ENCODE data around the gene TFAP2E.
"Not testable (repeated sequence)": the region's sequence is repeated elsewhere in the genome, so short reads cannot be mapped to it uniquely, and the experiment has no call there.

The TFAP2E gene

DNA sequence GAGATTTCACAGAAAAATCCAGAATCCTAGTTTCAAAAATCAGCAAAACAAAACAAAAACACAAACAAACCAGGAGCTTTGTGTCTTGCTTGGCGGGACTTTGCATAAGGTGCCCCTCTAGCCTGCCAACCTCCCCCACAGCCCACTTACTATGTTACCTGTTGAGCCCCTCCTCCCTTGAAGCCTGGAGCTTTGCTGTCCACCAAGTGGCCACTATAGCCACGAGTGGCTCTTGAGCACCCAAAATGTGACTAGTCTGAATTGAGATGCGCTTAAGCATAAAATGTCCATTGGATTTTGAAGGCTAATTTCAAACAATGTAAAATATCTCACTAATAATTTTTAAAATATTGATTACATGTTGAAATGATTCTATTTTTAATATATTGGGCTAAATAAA, 12.2 kb downstream of the TFAP2E start:
- no peak for DNase-seq (ENCODE audit: low read depth)
- TF ChIP-seq, protein P1, sequence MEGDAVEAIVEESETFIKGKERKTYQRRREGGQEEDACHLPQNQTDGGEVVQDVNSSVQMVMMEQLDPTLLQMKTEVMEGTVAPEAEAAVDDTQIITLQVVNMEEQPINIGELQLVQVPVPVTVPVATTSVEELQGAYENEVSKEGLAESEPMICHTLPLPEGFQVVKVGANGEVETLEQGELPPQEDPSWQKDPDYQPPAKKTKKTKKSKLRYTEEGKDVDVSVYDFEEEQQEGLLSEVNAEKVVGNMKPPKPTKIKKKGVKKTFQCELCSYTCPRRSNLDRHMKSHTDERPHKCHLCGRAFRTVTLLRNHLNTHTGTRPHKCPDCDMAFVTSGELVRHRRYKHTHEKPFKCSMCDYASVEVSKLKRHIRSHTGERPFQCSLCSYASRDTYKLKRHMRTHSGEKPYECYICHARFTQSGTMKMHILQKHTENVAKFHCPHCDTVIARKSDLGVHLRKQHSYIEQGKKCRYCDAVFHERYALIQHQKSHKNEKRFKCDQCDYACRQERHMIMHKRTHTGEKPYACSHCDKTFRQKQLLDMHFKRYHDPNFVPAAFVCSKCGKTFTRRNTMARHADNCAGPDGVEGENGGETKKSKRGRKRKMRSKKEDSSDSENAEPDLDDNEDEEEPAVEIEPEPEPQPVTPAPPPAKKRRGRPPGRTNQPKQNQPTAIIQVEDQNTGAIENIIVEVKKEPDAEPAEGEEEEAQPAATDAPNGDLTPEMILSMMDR (conservative IDR thresholded peaks at IDR 0.05; ENCODE audit: low read length): no peak
- H3K4me3 ChIP-seq (ENCODE audit: low read length): no peak overlapping the region

DNA sequence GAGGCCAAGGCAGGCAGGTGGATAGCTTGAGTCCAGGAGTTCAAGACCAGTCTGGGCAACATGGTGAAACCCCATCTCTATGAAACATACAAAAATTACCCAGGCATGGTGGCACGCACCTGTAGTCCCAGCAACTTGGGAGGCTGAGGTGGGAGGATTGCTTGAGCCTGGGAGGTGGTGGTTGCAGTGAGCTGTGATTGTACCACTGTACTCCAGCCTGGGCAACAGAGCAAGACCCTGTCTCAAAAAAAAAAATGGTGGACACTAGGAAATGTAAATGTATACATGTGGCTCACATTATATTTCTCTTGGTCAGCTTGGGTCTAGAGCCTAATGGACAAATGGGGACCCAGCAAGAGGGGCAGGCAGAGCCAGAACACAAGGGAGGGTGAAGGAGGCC, 12.7 kb downstream of the TFAP2E start:
- H3K4me3 ChIP-seq (ENCODE audit: low read length): not testable (repeated sequence)

DNA sequence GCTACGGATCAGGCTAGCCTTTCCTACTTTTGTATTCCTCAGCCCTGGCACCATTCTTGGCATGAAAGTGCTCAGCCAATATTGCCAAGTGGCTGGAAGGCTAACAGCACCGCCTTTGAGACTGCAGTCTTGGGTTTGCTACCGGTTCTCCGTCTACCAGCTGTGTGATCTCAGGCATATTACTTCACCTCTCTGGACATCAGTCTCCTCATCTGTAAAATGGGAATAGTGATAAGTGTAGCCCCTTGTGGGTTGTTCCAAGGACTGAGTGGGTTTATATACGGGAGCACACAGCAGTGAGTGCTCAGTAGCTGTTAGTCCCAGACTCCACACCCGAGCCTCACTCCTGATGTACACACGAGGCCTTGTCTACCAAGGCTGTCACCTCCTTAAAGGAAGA, 13.7 kb downstream of the TFAP2E start:
- no peak for DNase-seq (ENCODE audit: low read depth)
- no peak overlapping the region for H3K4me3 ChIP-seq (ENCODE audit: low read length)
- TF ChIP-seq, protein P1 (conservative IDR thresholded peaks at IDR 0.05; ENCODE audit: low read length): no peak

More for the DNA sequence above, 12.7 kb downstream of the TFAP2E start:
- not testable (repeated sequence) for DNase-seq (ENCODE audit: low read depth)

DNA sequence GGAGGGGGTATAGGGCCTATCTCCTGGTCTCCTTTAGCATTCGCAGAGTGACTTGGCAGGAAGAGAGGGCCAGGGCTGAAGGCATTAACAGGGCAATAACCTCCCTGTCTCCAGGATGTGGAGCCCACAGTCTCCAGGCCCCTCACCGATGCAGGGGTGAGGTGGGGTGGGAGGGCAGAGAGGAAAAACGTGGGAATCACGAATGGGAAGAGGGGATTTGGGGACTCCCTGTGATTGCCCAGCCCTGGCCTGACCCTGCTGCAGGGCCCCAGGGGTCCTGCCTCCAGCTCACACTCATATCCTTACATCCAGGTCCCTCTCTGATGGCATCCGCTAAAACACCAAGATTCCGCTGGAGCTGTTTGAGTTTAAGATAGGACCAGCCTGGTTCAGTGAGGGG, 14.6 kb downstream of the TFAP2E start:
- DNase-seq (ENCODE audit: low read depth): no peak
- TF ChIP-seq, protein P1 (conservative IDR thresholded peaks at IDR 0.05; ENCODE audit: low read length): no peak
- H3K4me3 ChIP-seq (ENCODE audit: low read length): no peak overlapping the region

DNA sequence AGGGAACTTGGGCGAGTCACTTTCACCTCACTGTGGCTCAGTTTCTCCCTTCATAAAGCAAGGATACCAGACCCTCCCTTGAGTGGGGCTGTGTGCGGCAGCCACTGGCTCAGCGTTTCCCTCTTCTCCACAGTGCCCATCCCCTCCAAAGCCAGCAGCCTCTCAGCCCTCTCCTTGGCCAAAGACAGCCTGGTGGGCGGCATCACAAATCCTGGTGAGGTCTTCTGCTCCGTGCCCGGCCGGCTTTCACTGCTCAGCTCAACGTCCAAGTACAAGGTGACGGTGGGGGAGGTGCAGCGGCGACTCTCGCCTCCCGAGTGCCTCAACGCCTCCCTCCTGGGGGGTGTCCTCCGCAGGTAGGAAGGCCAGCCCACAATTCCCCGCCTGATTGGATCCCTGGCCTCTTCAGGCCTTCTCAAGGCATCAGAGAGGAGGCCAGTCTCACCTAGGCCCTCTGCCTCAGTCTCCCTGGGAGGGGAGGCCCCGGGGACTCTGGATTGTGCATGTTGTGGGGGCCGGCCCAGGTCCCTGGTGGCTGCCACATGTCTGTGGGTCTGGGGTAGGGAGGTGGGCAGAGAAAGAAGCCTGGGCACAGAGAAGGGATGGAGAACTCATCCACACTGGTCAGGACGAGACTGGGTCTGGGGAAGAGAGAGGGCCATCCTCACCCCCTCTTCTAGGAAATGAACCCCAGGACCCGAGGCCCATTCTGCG, 15.2 kb downstream of the TFAP2E start:
- TF ChIP-seq, protein P1 (conservative IDR thresholded peaks at IDR 0.05; ENCODE audit: low read length): no peak
- no peak overlapping the region for H3K4me3 ChIP-seq (ENCODE audit: low read length)
- no peak for DNase-seq (ENCODE audit: low read depth)

DNA sequence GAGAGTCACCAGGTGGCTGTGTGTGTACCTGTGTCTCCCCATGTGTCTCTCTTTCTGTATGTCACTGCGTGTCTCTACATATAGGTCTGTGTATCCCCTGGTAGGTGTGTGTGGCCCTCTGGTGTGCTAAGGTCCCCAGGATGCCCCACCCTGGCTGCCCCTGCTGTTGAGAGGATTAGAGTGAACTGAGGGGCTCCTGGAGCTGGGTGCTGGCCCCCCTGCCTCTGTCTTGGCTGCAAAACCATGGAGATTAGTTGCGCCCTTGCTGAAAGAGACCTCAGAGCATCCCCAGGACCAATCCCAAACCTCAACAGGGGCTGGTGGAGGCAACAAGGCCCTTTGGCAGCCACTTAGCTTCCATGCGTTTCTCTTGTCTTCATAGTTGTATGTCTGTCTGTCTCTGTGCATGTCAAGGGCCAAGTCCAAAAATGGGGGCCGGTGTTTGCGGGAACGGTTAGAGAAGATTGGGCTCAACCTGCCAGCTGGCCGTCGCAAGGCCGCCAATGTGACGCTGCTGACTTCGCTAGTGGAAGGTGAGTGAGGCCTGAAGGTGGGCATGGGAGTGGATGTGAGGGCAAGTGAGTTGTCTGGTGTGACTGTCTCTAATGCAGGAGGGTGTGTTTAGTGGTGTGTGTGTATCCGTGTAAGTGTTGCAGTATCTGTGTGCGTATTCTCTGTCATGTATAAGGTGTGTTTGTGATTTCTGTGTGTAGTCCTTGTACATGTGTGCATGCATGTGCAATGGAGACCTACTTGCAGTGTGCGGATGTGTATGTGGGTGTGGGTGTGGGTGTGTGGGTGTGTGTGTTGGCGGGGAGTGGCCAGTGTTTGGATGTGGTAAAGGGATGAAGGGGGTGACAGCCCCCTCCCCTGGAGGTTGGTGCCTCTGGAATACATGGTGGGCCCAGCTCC, 16.7 kb downstream of the TFAP2E start:
- H3K4me3 ChIP-seq (ENCODE audit: low read length): no peak overlapping the region
- TF ChIP-seq, protein P1 (conservative IDR thresholded peaks at IDR 0.05; ENCODE audit: low read length): no peak
- DNase-seq (ENCODE audit: low read depth): no peak

DNA sequence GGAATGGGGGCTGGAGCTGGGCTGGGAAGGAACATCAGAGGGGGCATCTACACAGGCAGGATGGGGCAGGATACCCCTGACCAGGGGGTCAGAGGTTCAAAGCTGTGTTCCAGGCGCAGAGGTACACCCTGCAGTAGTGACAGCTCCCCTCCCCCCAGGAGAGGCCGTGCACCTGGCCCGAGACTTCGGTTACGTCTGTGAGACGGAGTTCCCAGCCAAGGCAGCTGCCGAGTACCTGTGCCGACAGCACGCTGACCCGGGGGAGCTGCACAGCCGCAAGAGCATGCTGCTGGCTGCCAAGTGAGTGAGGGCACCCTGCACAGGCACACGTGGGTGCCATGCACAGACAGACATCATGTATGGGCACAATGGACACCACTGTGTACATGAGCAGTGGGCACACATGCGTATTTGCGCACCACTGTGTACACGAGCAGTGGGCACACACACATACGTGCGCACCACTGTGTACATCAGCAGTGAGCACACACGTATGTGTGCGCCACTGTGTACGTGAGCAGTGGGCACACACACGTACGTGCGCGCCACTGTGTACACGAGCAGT, 17.4 kb downstream of the TFAP2E start:
- TF ChIP-seq, protein P1 (conservative IDR thresholded peaks at IDR 0.05; ENCODE audit: low read length): no peak
- DNase-seq (ENCODE audit: low read depth): no peak
- H3K4me3 ChIP-seq (ENCODE audit: low read length): no peak overlapping the region

All from AG10803 (cell line).